Keratinocyte (primary cell): ENCODE results near the gene DLX3. TPM values are rescaled to one million over a fixed set of nuclear protein-coding genes. Genes with fewer than 3 reads are reported as not detected.

Experiments used
- DNase-seq: peaks from one replicate; pipeline ENCODE4 v3.0.0-alpha.2; 2011; ENCODE audit warnings: low read depth, missing footprints, low spot score
- FAIRE-seq: peaks from 2 replicates; lab custom pipeline; 2011; peaks lifted over from hg19 to GRCh38; lab: Jason Lieb, UNC
- H2AFZ ChIP-seq: 2 replicates; pipeline ENCODE4 v1.6.0; 2012; ENCODE audit warnings: low read length, control low read depth, inconsistent platforms; ENCODE audit not compliant: control insufficient read depth
- H3K27ac ChIP-seq: 2 replicates; pipeline ENCODE4 v1.5.1; 2011; ENCODE audit warnings: low read length; ENCODE audit not compliant: control insufficient read depth, insufficient read depth
- H3K27me3 ChIP-seq: 3 replicates; pipeline ENCODE4 v1.6.0; 2011; ENCODE audit warnings: low read length; ENCODE audit not compliant: control insufficient read depth, insufficient read depth; ENCODE audit errors: extremely low read depth
- H3K36me3 ChIP-seq, 2 experiments: 2 replicates in 1 of 2; 3 replicates in 1 of 2; pipeline ENCODE4 v1.5.1; 2011; ENCODE audit warnings: low read length in 2 of 2, mild to moderate bottlenecking in 1 of 2; ENCODE audit not compliant: control insufficient read depth in 2 of 2, insufficient read depth in 2 of 2; ENCODE audit errors: extremely low read depth in 1 of 2
- H3K4me1 ChIP-seq: 3 replicates; pipeline ENCODE4 v1.5.1; 2011; ENCODE audit warnings: low read length; ENCODE audit not compliant: control insufficient read depth, insufficient read depth; ENCODE audit errors: extremely low read depth
- H3K4me2 ChIP-seq: 3 replicates; pipeline ENCODE4 v1.6.0; 2011; ENCODE audit warnings: low read depth, low read length; ENCODE audit not compliant: control insufficient read depth, insufficient read depth; ENCODE audit errors: extremely low read depth
- H3K4me3 ChIP-seq, 3 experiments: fragments of 200-600 bp in 1 of 3; sonication (generic) in 1 of 3; 2 replicates in 2 of 3; 3 replicates in 1 of 3; pipeline ENCODE4 v1.5.1; 2011 to 2016; ENCODE audit warnings: low read length in 3 of 3, mild to moderate bottlenecking in 3 of 3, control low read depth in 2 of 3, inconsistent platforms in 1 of 3, low read depth in 1 of 3, mixed read lengths in 1 of 3, mixed run types in 1 of 3, moderate library complexity in 1 of 3; ENCODE audit not compliant: control insufficient read depth in 2 of 3, insufficient read depth in 2 of 3; ENCODE audit errors: extremely low read depth in 1 of 3
- H3K79me2 ChIP-seq: 2 replicates; pipeline ENCODE4 v1.6.0; 2012; ENCODE audit warnings: low read length; ENCODE audit not compliant: control insufficient read depth, insufficient read depth
- H3K9ac ChIP-seq: 3 replicates; pipeline ENCODE4 v1.6.0; 2011; ENCODE audit warnings: low read length; ENCODE audit not compliant: control insufficient read depth, insufficient read depth; ENCODE audit errors: extremely low read depth
- H3K9me1 ChIP-seq: 3 replicates; pipeline ENCODE4 v1.6.0; 2011; ENCODE audit warnings: low read length; ENCODE audit not compliant: control insufficient read depth, insufficient read depth; ENCODE audit errors: extremely low read depth
- H3K9me3 ChIP-seq: 2 replicates; pipeline ENCODE4 v1.5.1; 2012; ENCODE audit warnings: low read depth, low read length; ENCODE audit not compliant: control insufficient read depth
- H4K20me1 ChIP-seq: 3 replicates; pipeline ENCODE4 v1.6.0; 2011; ENCODE audit warnings: low read length; ENCODE audit not compliant: control insufficient read depth, insufficient read depth; ENCODE audit errors: extremely low read depth
- CTCF ChIP-seq, 3 experiments: IDR thresholded peaks in 1 of 3; conservative IDR thresholded peaks in 1 of 3; optimal IDR thresholded peaks in 1 of 3; 2 replicates in 2 of 3; 3 replicates in 1 of 3; pipeline versions ENCODE3 to v1.5.1; 2011; ENCODE audit warnings: low read length in 3 of 3, mild to moderate bottlenecking in 3 of 3, moderate library complexity in 2 of 3, control low read depth in 1 of 3, inconsistent platforms in 1 of 3; ENCODE audit not compliant: insufficient read depth in 2 of 3; ENCODE audit errors: extremely low read depth in 1 of 3
- EZH2 ChIP-seq: IDR thresholded peaks from one replicate; pipeline ENCODE4 v1.6.1; 2012; ENCODE audit warnings: inconsistent platforms, mild to moderate bottlenecking, low read length, moderate library complexity
- dilution Hi-C: fragments of 300-500 bp; cut with MboI; formaldehyde crosslinking; loops from one replicate; pipeline ENCODE4 v1.7.0; 2020; ENCODE audit warnings: low sequenced_read_pairs; ENCODE audit not compliant: extremely low pct_ligation_motif_present
- polyA plus RNA-seq, 5 experiments: library from polyadenylated mRNA; depleted of rRNA in 3 of 5; stranded (reverse) in 3 of 5; stranded (forward) in 1 of 5; unstranded in 1 of 5; fragments of >200 nt; gene quantifications; 1 replicate in 1 of 5; 2 replicates in 3 of 5; 3 replicates in 1 of 5; pipeline versions ENCODE4 v1.2.1 to v1.2.3, GENCODE V29; 2011 to 2012; ENCODE audit warnings: missing spikeins in 2 of 5, low read depth in 1 of 5, low replicate concordance in 1 of 5

DLX3 gene
- polyA plus RNA-seq, 1 donor (not counting 4 experiments of a cell fraction or from before 2014, with no cell fraction given), result 0.72 TPM

DNA sequence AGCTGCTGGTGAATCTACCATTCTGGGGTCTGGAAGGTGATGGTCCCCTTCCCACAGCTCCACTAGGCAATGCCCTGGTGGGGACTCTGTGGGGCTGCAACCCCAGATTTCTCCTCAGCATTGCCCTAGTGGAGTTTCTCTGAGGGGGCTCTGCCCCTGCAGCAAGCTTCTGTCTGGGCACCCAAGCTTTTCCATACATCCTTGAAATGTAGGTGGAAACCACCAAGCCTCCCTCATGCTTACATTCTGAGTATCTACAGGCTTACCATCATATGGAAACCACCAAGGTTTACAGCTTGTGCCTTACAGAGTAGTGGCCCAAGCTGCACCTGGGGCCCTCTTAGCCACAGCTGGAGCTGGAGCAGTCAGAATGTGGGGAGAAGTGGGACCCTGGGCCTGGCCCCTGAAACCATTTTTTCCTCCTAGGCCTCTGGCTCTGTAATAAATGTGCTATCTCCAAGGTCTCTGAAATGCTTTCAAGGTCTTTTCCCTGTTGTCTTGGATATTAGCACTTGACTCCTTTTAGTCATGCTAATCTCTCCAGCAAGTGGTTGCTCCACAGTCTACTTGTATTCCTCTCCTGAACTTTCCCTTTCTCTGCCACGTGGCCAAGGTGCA is 19.6 kb upstream of the DLX3 start:
- Histone ChIP-seq H3K9me3 (peaks cover 6% of the 10 kb centered on the region), H3K79me2 (no peaks in the 10 kb centered on the region), H3K9me1 (no peaks in the 10 kb centered on the region), H2AFZ (no peak overlapping the region), H3K36me3 (no peaks in the 10 kb centered on the region), H3K9ac (no peak overlapping the region), H4K20me1 (no peaks in the 10 kb centered on the region), H3K4me2 (no peak overlapping the region), H3K4me1 (peaks cover 7% of the 10 kb centered on the region), H3K27ac (no peak overlapping the region), H3K27me3 (no peaks in the 10 kb centered on the region), H3K4me3 (no peak overlapping the region)
- dilution Hi-C loops, result no loop called here
- TF ChIP-seq CTCF (optimal IDR thresholded peaks at IDR 0.05 in 1 of 3, IDR thresholded peaks at IDR 0.05 in 1 of 3, conservative IDR thresholded peaks at IDR 0.05 in 1 of 3; ENCODE audit: extremely low read depth in 1 of 3, insufficient read depth in 2 of 3, low read length in 3 of 3) (no peak), EZH2 (no peak)
- DNase-seq, result no peak
- no peak for FAIRE-seq

DNA sequence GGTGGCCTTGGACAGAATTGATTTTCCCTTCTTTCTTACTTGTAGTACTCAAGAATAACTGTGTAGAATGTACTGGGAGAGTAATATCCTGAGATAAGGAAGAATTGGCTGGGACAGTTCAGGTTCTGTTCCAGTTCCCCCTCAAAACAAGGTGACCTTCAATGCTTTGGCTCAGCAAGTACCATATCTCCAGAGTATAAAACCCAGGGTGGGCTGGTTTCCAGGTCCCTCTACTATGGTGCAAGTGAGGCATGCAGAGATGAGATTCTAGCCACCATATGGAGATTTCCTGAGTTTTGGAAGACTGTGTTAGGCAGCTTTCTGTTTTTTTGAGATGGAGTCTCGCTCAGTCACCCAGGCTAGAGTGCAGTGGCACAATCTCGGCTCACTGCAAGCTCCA is 18.1 kb upstream of the DLX3 start:
- no peak overlapping the region for H3K27ac ChIP-seq
- H3K9me3 ChIP-seq, result peaks cover 9% of the 10 kb centered on the region
- no peaks in the 10 kb centered on the region for H3K4me1 ChIP-seq
- FAIRE-seq, result no peak
- no peaks in the 10 kb centered on the region for H3K27me3 ChIP-seq
- no peak for TF ChIP-seq CTCF (optimal IDR thresholded peaks at IDR 0.05 in 1 of 3, IDR thresholded peaks at IDR 0.05 in 1 of 3, conservative IDR thresholded peaks at IDR 0.05 in 1 of 3; ENCODE audit: extremely low read depth in 1 of 3, insufficient read depth in 2 of 3, low read length in 3 of 3)
- TF ChIP-seq EZH2, result no peak
- H3K4me3 ChIP-seq, result no peak overlapping the region
- H3K9me1 ChIP-seq, result no peaks in the 10 kb centered on the region
- H3K36me3 ChIP-seq, result no peaks in the 10 kb centered on the region
- DNase-seq, result no peak
- H3K4me2 ChIP-seq, result no peak overlapping the region
- H4K20me1 ChIP-seq, result no peaks in the 10 kb centered on the region
- dilution Hi-C loops, result no loop called here
- H2AFZ ChIP-seq, result no peak overlapping the region
- no peak overlapping the region for H3K9ac ChIP-seq
- no peaks in the 10 kb centered on the region for H3K79me2 ChIP-seq
